HL-60 (cell line): ENCODE results near the gene DNAH6.

Source experiments
- DNase-seq, 2 experiments: peaks; one replicate each; pipeline ENCODE4 v3.0.0-alpha.2; 2010 to 2020; ENCODE audit warnings: low read depth in 1 of 2, low spot score in 1 of 2
- H3K27ac ChIP-seq: fragments of 250-450 bp; sonication (Bioruptor Pico); replicated peaks from 2 replicates; pipeline ENCODE4 v1.5.1; 2020; ENCODE audit warnings: mild to moderate bottlenecking, moderate library complexity
- H3K27me3 ChIP-seq: fragments of 250-450 bp; sonication (Bioruptor Pico); 2 replicates; pipeline ENCODE4 v1.5.1; 2021; ENCODE audit warnings: mild to moderate bottlenecking, moderate library complexity; ENCODE audit not compliant: insufficient read depth, poor library complexity, severe bottlenecking
- H3K4me3 ChIP-seq: replicated peaks from 2 replicates; pipeline ENCODE4 v1.5.1; 2011; ENCODE audit warnings: mild to moderate bottlenecking, control low read depth, low read length; ENCODE audit not compliant: insufficient read depth
- CTCF ChIP-seq: IDR thresholded peaks from one replicate; pipeline ENCODE4 v1.5.1; 2011; ENCODE audit warnings: low read length, control low read depth, inconsistent platforms; ENCODE audit not compliant: insufficient read depth
- GABPA ChIP-seq: IDR thresholded peaks from 2 replicates; pipeline ENCODE4 v1.6.1; 2012; ENCODE audit warnings: low read depth
- POLR2AphosphoS5 ChIP-seq: IDR thresholded peaks from 2 replicates; pipeline ENCODE4 v1.6.1; 2012; ENCODE audit warnings: low read depth
- REST ChIP-seq: IDR thresholded peaks from 2 replicates; pipeline ENCODE4 v1.6.1; 2012; ENCODE audit warnings: low read depth; ENCODE audit not compliant: insufficient replicate concordance
- SPI1 ChIP-seq: IDR thresholded peaks from 2 replicates; pipeline ENCODE4 v1.6.1; 2012; ENCODE audit warnings: low read depth, mild to moderate bottlenecking, borderline replicate concordance

Gene DNAH6

GRCh38 chr2:84793641-84794040, 277.3 kb downstream of the DNAH6 start:
- Histone ChIP-seq H3K27ac (no peak overlapping the region), H3K27me3 (no peaks in the 10 kb centered on the region), H3K4me3 (no peak overlapping the region)
- DNase-seq, result no peak
- TF ChIP-seq POLR2AphosphoS5 (no peak), REST (no peak), GABPA (no peak), SPI1 (no peak), CTCF (no peak)

- TF ChIP-seq REST, result no peak
- no peak for TF ChIP-seq CTCF
- Histone ChIP-seq H3K27me3 (no peaks in the 10 kb centered on the region), H3K4me3 (no peak overlapping the region), H3K27ac (no peak overlapping the region)
- no peak for DNase-seq
Observed at GRCh38 chr2:84796798-84797197, 280.5 kb downstream of the DNAH6 start.

- Histone ChIP-seq H3K27ac (no peak overlapping the region), H3K4me3 (no peak overlapping the region), H3K27me3 (no peaks in the 10 kb centered on the region)
- TF ChIP-seq REST (no peak), POLR2AphosphoS5 (no peak), SPI1 (no peak), CTCF (no peak), GABPA (no peak)
- DNase-seq, result no peak
Observed at GRCh38 chr2:84797271-84797670, 281.0 kb downstream of the DNAH6 start.
